Fibroblast of lung (primary cell): ENCODE results near the gene ITGB3. TPM values are rescaled to one million over a fixed set of nuclear protein-coding genes. Genes with fewer than 3 reads are reported as not detected.

Source experiments
- DNase-seq, 2 donors: peaks; one replicate each; pipeline versions ENCODE4 v3.0.0 to v3.0.0-alpha.2; 2010; ENCODE audit warnings: low read depth in 2 of 2
- H2AFZ ChIP-seq: 2 replicates; pipeline ENCODE4 v1.5.1; 2012; ENCODE audit warnings: low read length, control low read depth, inconsistent platforms
- H3K27ac ChIP-seq: 2 replicates; pipeline ENCODE4 v1.5.1; 2011; ENCODE audit warnings: low read length, control low read depth; ENCODE audit not compliant: insufficient read depth
- H3K27me3 ChIP-seq: 2 replicates; pipeline ENCODE4 v1.5.1; 2011; ENCODE audit warnings: mild to moderate bottlenecking, low read length; ENCODE audit not compliant: control insufficient read depth, insufficient read depth
- H3K36me3 ChIP-seq: 2 replicates; pipeline ENCODE4 v1.5.1; 2011; ENCODE audit warnings: low read length; ENCODE audit not compliant: control insufficient read depth, insufficient read depth
- H3K4me1 ChIP-seq: 2 replicates; pipeline ENCODE4 v1.5.1; 2011; ENCODE audit warnings: low read length; ENCODE audit not compliant: control insufficient read depth, insufficient read depth; ENCODE audit errors: extremely low read depth
- H3K4me2 ChIP-seq: 2 replicates; pipeline ENCODE4 v1.5.1; 2011; ENCODE audit warnings: low read length, control low read depth; ENCODE audit not compliant: insufficient read depth; ENCODE audit errors: extremely low read depth
- H3K4me3 ChIP-seq, 4 experiments: fragments of 200-600 bp in 1 of 4; sonication (generic) in 1 of 4; replicated peaks in 1 of 4; 2 replicates each; pipeline ENCODE4 v1.5.1; 2011 to 2016; ENCODE audit warnings: low read length in 4 of 4, low read depth in 3 of 4, mild to moderate bottlenecking in 3 of 4, control low read depth in 2 of 4, inconsistent platforms in 1 of 4, mixed read lengths in 1 of 4; ENCODE audit not compliant: insufficient read depth in 1 of 4; ENCODE audit errors: control extremely low read depth in 1 of 4
- H3K79me2 ChIP-seq: 2 replicates; pipeline ENCODE4 v1.5.1; 2012; ENCODE audit warnings: mild to moderate bottlenecking, low read length, inconsistent platforms; ENCODE audit not compliant: control insufficient read depth, insufficient read depth
- H3K9ac ChIP-seq: 2 replicates; pipeline ENCODE4 v1.5.1; 2011; ENCODE audit warnings: mild to moderate bottlenecking, low read length, control low read depth; ENCODE audit not compliant: insufficient read depth
- H3K9me3 ChIP-seq: 2 replicates; pipeline ENCODE4 v1.5.1; 2012; ENCODE audit warnings: low read depth, low read length; ENCODE audit not compliant: control insufficient read depth, insufficient read depth
- H4K20me1 ChIP-seq: 2 replicates; pipeline ENCODE4 v1.5.1; 2011; ENCODE audit warnings: low read length; ENCODE audit not compliant: control insufficient read depth, insufficient read depth; ENCODE audit errors: extremely low read depth
- EZH2 ChIP-seq: IDR thresholded peaks from 2 replicates; pipeline ENCODE4 v1.5.1; 2012; ENCODE audit warnings: low read length, control low read depth, mild to moderate bottlenecking; ENCODE audit errors: missing control alignments
- polyA plus RNA-seq, 2 donors: library from polyadenylated mRNA; depleted of rRNA in 1 of 2; stranded (reverse) in 1 of 2; unstranded in 1 of 2; fragments of >200 nt; gene quantifications; 2 replicates each; pipeline ENCODE4 v1.2.1, GENCODE V29; 2011 to 2012; ENCODE audit warnings: missing spikeins in 1 of 2
- total RNA-seq: library from RNA; depleted of rRNA; stranded (reverse); fragments of >200 nt; gene quantifications from 2 replicates; pipeline ENCODE4 v1.2.1, GENCODE V29; 2014
- TF ChIP-seq, protein P1 (sequence below), 2 donors: IDR thresholded peaks in 1 of 2; conservative IDR thresholded peaks in 1 of 2; 1 replicate in 1 of 2; 2 replicates in 1 of 2; pipeline ENCODE4 v1.5.1; 2011 to 2012; ENCODE audit warnings: low read length in 2 of 2, control low read depth in 1 of 2, inconsistent platforms in 1 of 2, low read depth in 1 of 2, mild to moderate bottlenecking in 1 of 2

Gene ITGB3
- total and polyA plus RNA-seq, 2 donors (not counting 1 experiment from before 2014, with no cell fraction given): 22.0 to 23.3 TPM

DNA sequence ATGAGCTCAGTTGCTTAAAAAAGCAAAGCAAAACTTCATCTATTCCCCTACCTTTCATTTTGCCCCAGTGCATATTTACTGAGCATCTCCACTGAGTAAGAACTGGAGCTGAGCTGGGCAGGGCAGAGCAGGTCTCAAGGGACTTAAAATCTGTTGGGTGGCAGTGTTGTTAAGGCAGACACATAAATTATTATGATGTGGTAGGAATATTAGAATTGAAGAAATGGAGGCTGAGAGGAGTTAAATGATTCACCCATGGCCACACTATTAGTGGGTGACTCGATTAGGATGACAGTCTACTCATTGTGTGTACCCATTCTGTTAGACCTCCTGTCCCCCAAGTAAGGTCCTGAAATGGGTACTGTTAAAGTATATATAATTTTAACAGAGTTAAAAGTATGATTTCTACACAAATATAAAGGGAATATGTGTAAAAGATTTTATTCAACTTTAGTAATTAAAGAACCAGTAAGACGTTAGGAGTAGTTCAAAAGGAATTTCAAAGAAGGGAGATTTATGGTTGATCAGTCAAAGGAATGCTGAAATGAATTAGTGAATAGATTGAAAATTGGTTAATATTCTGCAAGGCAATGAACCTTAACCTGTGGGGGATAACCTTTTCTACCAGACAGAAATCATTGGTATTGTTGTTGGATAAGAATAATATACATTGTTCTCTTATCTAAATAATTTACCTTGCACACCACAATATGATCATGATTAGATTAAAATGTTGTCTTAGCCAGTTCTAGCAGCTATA is 17.5 kb downstream of the ITGB3 start:
- Histone ChIP-seq H3K4me2 (no peak overlapping the region), H4K20me1 (no peaks in the 10 kb centered on the region), H3K79me2 (no peaks in the 10 kb centered on the region), H3K27me3 (no peaks in the 10 kb centered on the region), H3K9ac (no peak overlapping the region), H3K9me3 (no peaks in the 10 kb centered on the region), H3K4me3 (no peak overlapping the region), H3K36me3 (no peaks in the 10 kb centered on the region), H3K27ac (no peak overlapping the region), H2AFZ (no peak overlapping the region), H3K4me1 (peaks cover 25% of the 10 kb centered on the region)
- no peak for TF ChIP-seq EZH2
- TF ChIP-seq, protein P1, sequence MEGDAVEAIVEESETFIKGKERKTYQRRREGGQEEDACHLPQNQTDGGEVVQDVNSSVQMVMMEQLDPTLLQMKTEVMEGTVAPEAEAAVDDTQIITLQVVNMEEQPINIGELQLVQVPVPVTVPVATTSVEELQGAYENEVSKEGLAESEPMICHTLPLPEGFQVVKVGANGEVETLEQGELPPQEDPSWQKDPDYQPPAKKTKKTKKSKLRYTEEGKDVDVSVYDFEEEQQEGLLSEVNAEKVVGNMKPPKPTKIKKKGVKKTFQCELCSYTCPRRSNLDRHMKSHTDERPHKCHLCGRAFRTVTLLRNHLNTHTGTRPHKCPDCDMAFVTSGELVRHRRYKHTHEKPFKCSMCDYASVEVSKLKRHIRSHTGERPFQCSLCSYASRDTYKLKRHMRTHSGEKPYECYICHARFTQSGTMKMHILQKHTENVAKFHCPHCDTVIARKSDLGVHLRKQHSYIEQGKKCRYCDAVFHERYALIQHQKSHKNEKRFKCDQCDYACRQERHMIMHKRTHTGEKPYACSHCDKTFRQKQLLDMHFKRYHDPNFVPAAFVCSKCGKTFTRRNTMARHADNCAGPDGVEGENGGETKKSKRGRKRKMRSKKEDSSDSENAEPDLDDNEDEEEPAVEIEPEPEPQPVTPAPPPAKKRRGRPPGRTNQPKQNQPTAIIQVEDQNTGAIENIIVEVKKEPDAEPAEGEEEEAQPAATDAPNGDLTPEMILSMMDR (conservative IDR thresholded peaks at IDR 0.05 in 1 of 2, IDR thresholded peaks at IDR 0.05 in 1 of 2; ENCODE audit: low read depth in 1 of 2, low read length in 2 of 2): no peak
- DNase-seq: no peak

DNA sequence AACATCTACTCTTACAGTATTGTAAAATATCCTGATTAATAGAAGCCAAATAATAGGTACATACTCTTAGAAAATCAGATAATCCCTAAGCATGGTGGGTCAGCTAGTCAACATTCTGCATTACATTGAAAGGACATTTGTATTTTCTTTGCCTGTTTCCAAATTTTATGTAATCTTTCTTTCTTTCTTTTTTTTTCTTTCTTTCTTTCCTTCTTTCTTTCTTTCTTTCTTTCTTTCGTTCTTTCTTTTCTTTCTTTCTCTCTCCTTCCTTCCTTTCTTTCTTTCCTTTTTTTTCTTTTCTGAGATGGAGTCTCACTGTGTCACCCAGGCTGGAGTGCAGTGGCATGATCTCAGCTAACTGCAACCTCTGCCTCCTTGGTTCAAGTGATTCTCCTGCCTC is 18.9 kb downstream of the ITGB3 start:
- Histone ChIP-seq H3K27ac (no peak overlapping the region), H3K36me3 (no peaks in the 10 kb centered on the region), H2AFZ (no peak overlapping the region), H3K9ac (no peak overlapping the region), H3K79me2 (no peaks in the 10 kb centered on the region), H3K27me3 (no peaks in the 10 kb centered on the region), H3K9me3 (no peaks in the 10 kb centered on the region), H4K20me1 (no peaks in the 10 kb centered on the region), H3K4me2 (no peak overlapping the region), H3K4me3 (no peak overlapping the region), H3K4me1 (peaks cover 26% of the 10 kb centered on the region)
- DNase-seq: no peak
- TF ChIP-seq EZH2: no peak
- TF ChIP-seq, protein P1 (conservative IDR thresholded peaks at IDR 0.05 in 1 of 2, IDR thresholded peaks at IDR 0.05 in 1 of 2; ENCODE audit: low read depth in 1 of 2, low read length in 2 of 2): no peak

- Histone ChIP-seq H2AFZ (no peak overlapping the region), H3K79me2 (no peaks in the 10 kb centered on the region), H3K36me3 (no peaks in the 10 kb centered on the region), H3K9ac (no peak overlapping the region), H3K4me3 (no peak overlapping the region), H3K27me3 (no peaks in the 10 kb centered on the region), H3K4me1 (peaks cover 30% of the 10 kb centered on the region), H3K27ac (no peak overlapping the region), H3K4me2 (no peak overlapping the region), H3K9me3 (no peaks in the 10 kb centered on the region), H4K20me1 (no peaks in the 10 kb centered on the region)
- DNase-seq: no peak
- no peak for TF ChIP-seq EZH2
- TF ChIP-seq, protein P1 (conservative IDR thresholded peaks at IDR 0.05 in 1 of 2, IDR thresholded peaks at IDR 0.05 in 1 of 2; ENCODE audit: low read depth in 1 of 2, low read length in 2 of 2): no peak
These were observed 19.6 kb downstream of the ITGB3 start for GRCh38 chr17:47273245-47273644.
